OCI-LY1 (cell line): ENCODE results near the gene CASP4.

Source experiments
- H2AFZ ChIP-seq: fragments of 200-600 bp; sonication (generic), shearing (Covaris generic); 2 replicates; pipeline ENCODE4 v1.6.0; 2014; ENCODE audit warnings: antibody characterized with exemption, mild to moderate bottlenecking, low read length
- H3F3A ChIP-seq: fragments of 200-600 bp; sonication (generic), shearing (Covaris generic); 2 replicates; pipeline ENCODE4 v1.6.0; 2014; ENCODE audit warnings: mild to moderate bottlenecking, antibody characterized with exemption, low read length, moderate library complexity; ENCODE audit not compliant: insufficient read depth
- H3K27ac ChIP-seq: fragments of 200-600 bp; sonication (generic); 2 replicates; pipeline ENCODE4 v1.5.1; 2014; ENCODE audit warnings: low read length, mixed run types, mild to moderate bottlenecking, low read depth; ENCODE audit not compliant: poor library complexity, severe bottlenecking
- H3K27me3 ChIP-seq: fragments of 200-600 bp; sonication (generic); 2 replicates; pipeline ENCODE4 v1.6.0; 2014; ENCODE audit warnings: antibody characterized with exemption, mild to moderate bottlenecking, low read length, moderate library complexity; ENCODE audit not compliant: insufficient read depth
- H3K36me3 ChIP-seq: fragments of 200-600 bp; sonication (generic); 2 replicates; pipeline ENCODE4 v1.6.1; 2014; ENCODE audit warnings: mild to moderate bottlenecking, antibody characterized with exemption, low read length, moderate library complexity, mixed read lengths; ENCODE audit not compliant: insufficient read depth
- H3K4me1 ChIP-seq: fragments of 200-600 bp; sonication (generic); 2 replicates; pipeline ENCODE4 v1.5.1; 2014; ENCODE audit warnings: mild to moderate bottlenecking, low read length, moderate library complexity; ENCODE audit not compliant: insufficient read depth, severe bottlenecking
- H3K4me2 ChIP-seq: fragments of 200-600 bp; sonication (generic), shearing (Covaris generic); 2 replicates; pipeline ENCODE4 v1.6.1; 2014; ENCODE audit warnings: low read length
- H3K4me3 ChIP-seq: fragments of 200-600 bp; sonication (generic); 2 replicates; pipeline ENCODE4 v1.5.1; 2014; ENCODE audit warnings: low read length, low read depth, mild to moderate bottlenecking, mixed read lengths; ENCODE audit not compliant: poor library complexity, severe bottlenecking
- H3K79me2 ChIP-seq: fragments of 200-600 bp; shearing (Covaris generic); 2 replicates; pipeline ENCODE4 v1.6.1; 2016; ENCODE audit warnings: mixed run types, low read length, mixed read lengths; ENCODE audit not compliant: insufficient read depth
- H3K9ac ChIP-seq: fragments of 200-600 bp; sonication (generic), shearing (Covaris generic); 2 replicates; pipeline ENCODE4 v1.6.1; 2014; ENCODE audit warnings: mild to moderate bottlenecking, low read length, mixed read lengths
- H3K9me2 ChIP-seq: fragments of 200-600 bp; sonication (generic), shearing (Covaris generic); 2 replicates; pipeline ENCODE4 v1.6.1; 2014; ENCODE audit warnings: low read depth, mild to moderate bottlenecking, low read length, mixed read lengths
- H3K9me3 ChIP-seq: fragments of 200-600 bp; shearing (Covaris generic); 2 replicates; pipeline ENCODE4 v1.6.1; 2014; ENCODE audit warnings: low read length, mixed read lengths
- H4K20me1 ChIP-seq: fragments of 200-600 bp; sonication (generic), shearing (Covaris generic); 2 replicates; pipeline ENCODE4 v1.6.0; 2016; ENCODE audit warnings: mild to moderate bottlenecking, low read length; ENCODE audit not compliant: insufficient read depth
- EZH2 ChIP-seq: fragments of 200-600 bp; sonication (generic), shearing (Covaris generic); IDR thresholded peaks from 2 replicates; pipeline ENCODE4 v1.8.0; 2017; ENCODE audit warnings: borderline replicate concordance, mixed run types, mild to moderate bottlenecking, antibody characterized with exemption, low read length, moderate library complexity, mixed read lengths
- TF ChIP-seq, protein P1 (sequence below): fragments of 200-600 bp; sonication (generic), shearing (Covaris generic); IDR thresholded peaks from 2 replicates; pipeline ENCODE4 v1.5.1; 2017; ENCODE audit warnings: mild to moderate bottlenecking, antibody characterized with exemption, low read length, moderate library complexity, mixed read lengths

Gene CASP4

DNA sequence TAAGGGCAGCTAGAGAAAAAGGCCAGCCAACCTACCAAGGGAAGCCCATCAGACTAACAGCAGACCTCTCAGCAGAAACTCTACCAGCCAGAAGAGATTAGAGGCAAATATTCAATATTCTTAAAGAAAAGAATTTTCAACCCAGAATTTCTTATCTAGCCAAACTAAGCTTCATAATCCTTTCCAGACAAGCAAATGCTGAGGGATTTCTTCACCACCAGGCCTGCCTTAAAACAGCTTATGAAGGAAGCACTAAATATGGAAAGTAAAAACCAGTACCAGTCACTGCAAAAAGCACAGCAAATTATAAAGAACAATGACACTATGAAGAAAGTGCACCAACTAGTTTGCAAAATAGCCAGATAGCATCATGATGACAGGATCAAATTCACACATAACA, 39.6 kb downstream of the CASP4 start:
- Histone ChIP-seq H3K9me3 (no peaks in the 10 kb centered on the region), H3K27me3 (no peaks in the 10 kb centered on the region), H3F3A (no peaks in the 10 kb centered on the region), H3K9ac (no peak overlapping the region), H3K27ac (no peak overlapping the region), H4K20me1 (no peaks in the 10 kb centered on the region), H3K4me1 (no peaks in the 10 kb centered on the region), H3K79me2 (no peaks in the 10 kb centered on the region), H3K36me3 (no peaks in the 10 kb centered on the region), H3K4me2 (no peak overlapping the region), H3K9me2 (no peaks in the 10 kb centered on the region), H2AFZ (no peak overlapping the region), H3K4me3 (no peak overlapping the region)
- no peak for TF ChIP-seq EZH2
- TF ChIP-seq, protein P1, sequence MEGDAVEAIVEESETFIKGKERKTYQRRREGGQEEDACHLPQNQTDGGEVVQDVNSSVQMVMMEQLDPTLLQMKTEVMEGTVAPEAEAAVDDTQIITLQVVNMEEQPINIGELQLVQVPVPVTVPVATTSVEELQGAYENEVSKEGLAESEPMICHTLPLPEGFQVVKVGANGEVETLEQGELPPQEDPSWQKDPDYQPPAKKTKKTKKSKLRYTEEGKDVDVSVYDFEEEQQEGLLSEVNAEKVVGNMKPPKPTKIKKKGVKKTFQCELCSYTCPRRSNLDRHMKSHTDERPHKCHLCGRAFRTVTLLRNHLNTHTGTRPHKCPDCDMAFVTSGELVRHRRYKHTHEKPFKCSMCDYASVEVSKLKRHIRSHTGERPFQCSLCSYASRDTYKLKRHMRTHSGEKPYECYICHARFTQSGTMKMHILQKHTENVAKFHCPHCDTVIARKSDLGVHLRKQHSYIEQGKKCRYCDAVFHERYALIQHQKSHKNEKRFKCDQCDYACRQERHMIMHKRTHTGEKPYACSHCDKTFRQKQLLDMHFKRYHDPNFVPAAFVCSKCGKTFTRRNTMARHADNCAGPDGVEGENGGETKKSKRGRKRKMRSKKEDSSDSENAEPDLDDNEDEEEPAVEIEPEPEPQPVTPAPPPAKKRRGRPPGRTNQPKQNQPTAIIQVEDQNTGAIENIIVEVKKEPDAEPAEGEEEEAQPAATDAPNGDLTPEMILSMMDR: no peak

DNA sequence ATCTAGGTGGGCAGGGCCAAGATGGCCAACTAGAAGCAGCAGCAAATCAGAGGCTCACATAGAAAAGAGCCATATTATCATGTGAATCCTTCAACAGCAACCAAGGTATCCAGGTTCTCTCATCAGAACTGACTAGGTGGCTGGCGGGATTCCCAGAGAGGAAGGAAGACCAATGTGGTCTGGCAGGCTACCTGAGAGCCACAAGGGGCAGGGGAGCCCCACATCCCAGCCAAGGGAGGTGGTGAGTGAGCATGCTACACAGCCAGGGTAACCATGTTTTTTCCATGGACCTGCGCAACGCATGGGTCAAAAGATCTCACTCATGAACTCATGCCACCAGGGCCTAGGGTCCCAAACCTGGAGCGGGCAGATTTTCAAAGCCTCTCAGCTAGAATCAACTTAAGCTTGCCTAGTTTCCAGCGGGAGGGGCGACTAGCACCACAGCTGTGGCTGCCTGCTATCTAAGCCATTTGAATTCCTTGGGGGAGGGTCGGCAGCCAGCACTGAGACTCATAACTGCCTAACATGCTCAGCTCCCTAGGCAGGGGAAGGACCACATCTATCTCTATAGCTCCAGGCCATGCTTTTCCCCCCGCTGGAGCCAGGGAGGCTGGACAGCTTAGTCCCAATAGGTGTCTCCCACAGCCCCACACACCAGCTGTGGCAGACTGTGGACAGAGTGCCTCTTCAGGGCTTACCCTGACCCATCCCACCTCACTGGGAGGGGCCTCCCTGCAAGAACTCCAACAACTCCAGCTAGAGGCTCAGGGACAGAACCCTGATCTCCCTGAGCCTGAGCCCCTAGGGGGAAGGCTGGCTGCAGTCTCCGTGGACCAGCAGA, 41.4 kb downstream of the CASP4 start:
- H3K36me3 ChIP-seq: no peaks in the 10 kb centered on the region
- TF ChIP-seq EZH2: no peak
- TF ChIP-seq, protein P1: no peak
- no peaks in the 10 kb centered on the region for H3K27me3 ChIP-seq
- no peak overlapping the region for H3K4me3 ChIP-seq
- no peaks in the 10 kb centered on the region for H3K9me2 ChIP-seq
- no peaks in the 10 kb centered on the region for H3F3A ChIP-seq
- H3K9ac ChIP-seq: no peak overlapping the region
- H3K9me3 ChIP-seq: no peaks in the 10 kb centered on the region
- H3K79me2 ChIP-seq: no peaks in the 10 kb centered on the region
- H3K4me2 ChIP-seq: no peak overlapping the region
- no peak overlapping the region for H2AFZ ChIP-seq
- H4K20me1 ChIP-seq: no peaks in the 10 kb centered on the region
- H3K27ac ChIP-seq: no peak overlapping the region
- H3K4me1 ChIP-seq: no peaks in the 10 kb centered on the region

DNA sequence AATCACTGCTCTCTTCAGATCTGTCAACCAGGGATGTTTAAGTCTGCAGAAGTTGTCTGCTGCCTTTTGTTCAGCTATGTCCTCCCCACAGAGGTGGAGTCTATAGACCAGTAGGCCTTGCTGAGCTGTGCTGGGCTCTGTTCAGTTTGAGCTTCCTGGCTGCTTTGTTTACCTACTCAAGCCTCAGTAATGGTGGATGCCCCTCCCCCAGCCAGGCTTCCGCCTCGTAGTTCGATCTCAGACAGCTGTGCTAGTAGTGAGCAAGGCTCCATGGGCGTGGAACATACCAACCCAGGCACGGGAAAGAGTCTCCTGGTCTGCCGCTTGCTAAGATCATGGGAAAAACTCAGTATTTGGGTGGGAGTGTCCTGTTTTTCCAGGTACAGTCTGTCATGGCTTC, 42.5 kb downstream of the CASP4 start:
- TF ChIP-seq EZH2: no peak
- TF ChIP-seq, protein P1: no peak
- no peaks in the 10 kb centered on the region for H3K36me3 ChIP-seq

More for the DNA sequence above, 42.5 kb downstream of the CASP4 start:
- Histone ChIP-seq H3K4me3 (no peak overlapping the region), H3K27ac (no peak overlapping the region), H3K4me2 (no peak overlapping the region), H2AFZ (no peak overlapping the region), H3K9ac (no peak overlapping the region), H3K27me3 (no peaks in the 10 kb centered on the region), H3F3A (no peaks in the 10 kb centered on the region), H4K20me1 (no peaks in the 10 kb centered on the region), H3K79me2 (no peaks in the 10 kb centered on the region), H3K4me1 (no peaks in the 10 kb centered on the region), H3K9me3 (no peaks in the 10 kb centered on the region), H3K9me2 (no peaks in the 10 kb centered on the region)
